HAP-1 (cell line): ENCODE measurements around the gene GID4.

Experiments used
- DNase-seq, 2 experiments: peaks; one replicate each; pipeline ENCODE4 v3.0.0-alpha.2; 2016 to 2020; ENCODE audit warnings: low spot score in 2 of 2
- H3K27me3 ChIP-seq: fragments of 250-450 bp; sonication (Bioruptor Pico); 2 replicates; pipeline ENCODE4 v1.5.1; 2020; ENCODE audit warnings: low read depth, mild to moderate bottlenecking, moderate library complexity
- H3K36me3 ChIP-seq: fragments of 250-450 bp; sonication (Bioruptor Pico); replicated peaks from 2 replicates; pipeline ENCODE4 v1.5.1; 2020; ENCODE audit warnings: mild to moderate bottlenecking
- H3K4me1 ChIP-seq: fragments of 250-450 bp; sonication (Bioruptor Pico); 2 replicates; pipeline ENCODE4 v1.5.1; 2020; ENCODE audit warnings: mild to moderate bottlenecking
- H3K4me3 ChIP-seq: fragments of 250-450 bp; sonication (Bioruptor Pico); 2 replicates; pipeline ENCODE4 v1.5.1; 2020; ENCODE audit warnings: mild to moderate bottlenecking, moderate library complexity
- H3K9me3 ChIP-seq: fragments of 250-450 bp; sonication (Bioruptor Pico); 2 replicates; pipeline ENCODE4 v1.5.1; 2020; ENCODE audit warnings: mild to moderate bottlenecking, moderate library complexity
- in situ Hi-C: fragments of 300-500 bp; cut with MboI; formaldehyde crosslinking; loops from 3 replicates; pipeline ENCODE4 v1.14.3; 2020; ENCODE audit warnings: low sequenced_read_pairs, inconsistent platforms, mixed read lengths

GID4 gene

DNA sequence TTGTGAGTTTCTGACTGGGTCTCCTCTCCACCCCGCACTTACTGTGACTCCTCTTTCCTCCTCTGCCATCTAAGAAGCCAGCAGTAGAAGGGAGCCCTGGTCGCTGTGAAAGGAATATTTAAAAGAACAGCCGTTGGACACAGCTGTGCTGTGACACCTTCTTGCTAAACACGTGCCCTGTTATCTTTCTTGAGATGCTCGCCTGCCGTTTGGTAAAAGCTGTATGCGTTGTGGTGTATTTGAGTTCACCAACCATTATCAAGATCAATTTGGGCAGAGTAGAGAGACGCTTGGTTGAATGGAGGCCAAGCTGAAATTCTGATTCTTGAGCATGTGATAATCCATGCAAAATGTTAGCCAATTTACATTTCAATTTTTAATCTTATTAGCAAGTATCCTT, 3.8 kb downstream of the GID4 start:
- no peaks in the 10 kb centered on the region for H3K9me3 ChIP-seq
- H3K4me3 ChIP-seq, result no peak overlapping the region
- no peak for DNase-seq
- no peaks in the 10 kb centered on the region for H3K27me3 ChIP-seq
- peaks cover 9% of the 10 kb centered on the region for H3K4me1 ChIP-seq
- in situ Hi-C loops, result no loop called here
- peaks cover 10% of the 10 kb centered on the region for H3K36me3 ChIP-seq

DNA sequence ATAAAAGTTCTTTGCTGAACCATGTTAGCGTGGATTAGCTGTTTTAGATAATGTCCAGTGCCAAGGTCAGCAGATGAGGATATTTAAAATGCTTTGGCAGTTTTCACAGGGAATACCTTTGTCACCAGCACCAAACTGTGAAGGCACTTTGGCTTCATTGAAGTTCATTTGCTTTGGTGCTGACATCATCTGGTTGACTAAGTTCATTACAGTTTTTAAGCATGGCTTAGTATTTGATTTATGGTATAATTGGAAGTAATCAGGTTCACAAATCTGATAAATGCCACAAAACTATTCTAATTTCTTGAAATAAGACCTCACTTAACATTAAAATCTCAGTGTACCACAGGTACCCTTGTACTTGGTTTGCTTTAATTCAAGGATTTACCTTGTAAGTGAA, 4.3 kb downstream of the GID4 start:
- Histone ChIP-seq H3K4me3 (no peak overlapping the region), H3K36me3 (peaks cover 10% of the 10 kb centered on the region), H3K27me3 (no peaks in the 10 kb centered on the region), H3K9me3 (no peaks in the 10 kb centered on the region), H3K4me1 (peaks cover 9% of the 10 kb centered on the region)
- peak in 1 of 2 experiments; percentile 36 for DNase-seq
- in situ Hi-C loops, result no loop called here

DNA sequence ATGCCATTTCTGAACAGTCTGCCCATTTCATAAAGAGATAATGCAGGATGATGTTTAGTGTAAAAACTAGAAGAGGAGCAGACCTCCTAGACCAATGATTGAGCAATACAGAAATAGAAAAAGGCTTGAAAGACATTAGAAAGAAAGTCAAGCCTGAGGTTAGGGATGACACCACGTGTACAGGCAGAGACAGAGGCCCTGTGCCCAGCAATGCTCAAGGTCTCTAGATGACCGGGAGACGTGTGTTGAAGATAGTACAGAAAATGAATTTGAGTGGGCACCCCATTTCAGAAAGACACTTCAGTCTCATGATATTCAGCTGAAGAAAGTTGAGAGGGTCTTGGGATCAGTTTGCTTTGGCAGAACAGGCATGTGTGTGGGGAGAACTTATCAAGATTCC, 5.4 kb downstream of the GID4 start:
- in situ Hi-C loops, result no loop called here

DNA sequence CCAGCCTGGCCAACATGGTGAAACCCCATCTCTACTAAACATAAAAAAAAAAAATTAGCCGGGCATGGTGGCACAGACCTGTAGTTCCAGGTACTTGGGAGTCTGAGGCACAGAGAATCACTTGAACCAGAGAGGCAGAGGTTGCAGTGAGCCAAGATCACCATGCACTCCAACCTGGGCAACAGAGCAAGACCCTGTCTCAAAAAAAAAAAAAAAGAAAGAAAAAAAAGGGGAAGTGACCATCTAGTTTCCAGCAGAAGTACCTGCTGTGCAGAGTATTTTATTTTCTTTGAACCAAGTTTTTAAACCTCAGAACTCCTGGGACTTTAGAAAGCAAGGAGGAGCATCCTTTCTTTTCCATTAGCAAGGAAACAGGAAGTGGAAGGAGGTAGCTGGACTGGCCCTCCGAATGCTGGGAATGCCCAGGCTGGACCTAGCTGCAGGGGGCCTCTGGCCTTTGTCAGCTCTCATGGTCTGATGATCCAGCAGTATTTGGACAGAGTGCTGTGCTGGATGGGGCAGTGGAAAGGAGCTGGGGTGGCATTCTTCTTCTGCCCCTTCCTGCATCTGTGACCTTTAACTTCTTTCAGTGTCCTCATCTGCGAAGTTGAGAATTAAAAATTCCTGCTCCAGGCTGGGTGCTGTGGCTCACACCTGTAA, 6.6 kb downstream of the GID4 start:
- Histone ChIP-seq H3K4me1 (peaks cover 1% of the 10 kb centered on the region), H3K9me3 (no peaks in the 10 kb centered on the region), H3K27me3 (no peaks in the 10 kb centered on the region), H3K4me3 (no peak overlapping the region), H3K36me3 (peaks cover 10% of the 10 kb centered on the region)
- DNase-seq, result no peak
- in situ Hi-C loops, result no loop called here

More for the DNA sequence above, 5.4 kb downstream of the GID4 start:
- H3K36me3 ChIP-seq, result peaks cover 10% of the 10 kb centered on the region
- H3K27me3 ChIP-seq, result no peaks in the 10 kb centered on the region
- peaks cover 9% of the 10 kb centered on the region for H3K4me1 ChIP-seq
- no peak overlapping the region for H3K4me3 ChIP-seq
- DNase-seq, result no peak
- H3K9me3 ChIP-seq, result no peaks in the 10 kb centered on the region

DNA sequence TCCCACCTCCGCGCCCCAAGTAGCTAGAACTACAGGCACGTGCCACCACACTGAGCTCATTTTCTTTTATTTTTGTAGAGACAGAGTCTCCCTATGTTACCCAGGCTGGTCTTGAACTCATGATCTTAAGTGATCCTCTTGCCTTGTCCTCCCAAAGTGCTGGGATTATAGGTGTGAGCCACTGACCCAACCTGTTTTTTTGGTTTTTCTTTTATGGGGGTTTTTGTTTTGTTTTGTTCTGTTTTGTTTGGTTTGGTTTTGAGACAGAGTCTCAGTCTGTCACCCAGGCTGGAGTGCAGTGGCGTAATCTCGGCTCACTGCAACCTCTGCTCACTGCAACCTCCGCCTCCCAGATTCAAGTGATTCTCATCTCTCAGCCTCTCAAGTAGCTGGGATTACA, 16.4 kb downstream of the GID4 start:
- H3K9me3 ChIP-seq, result no peaks in the 10 kb centered on the region
- H3K36me3 ChIP-seq, result peaks cover 19% of the 10 kb centered on the region
- H3K4me3 ChIP-seq, result no peak overlapping the region
- DNase-seq, result no peak
- no peaks in the 10 kb centered on the region for H3K27me3 ChIP-seq
- in situ Hi-C loops, result no loop called here
- no peaks in the 10 kb centered on the region for H3K4me1 ChIP-seq

DNA sequence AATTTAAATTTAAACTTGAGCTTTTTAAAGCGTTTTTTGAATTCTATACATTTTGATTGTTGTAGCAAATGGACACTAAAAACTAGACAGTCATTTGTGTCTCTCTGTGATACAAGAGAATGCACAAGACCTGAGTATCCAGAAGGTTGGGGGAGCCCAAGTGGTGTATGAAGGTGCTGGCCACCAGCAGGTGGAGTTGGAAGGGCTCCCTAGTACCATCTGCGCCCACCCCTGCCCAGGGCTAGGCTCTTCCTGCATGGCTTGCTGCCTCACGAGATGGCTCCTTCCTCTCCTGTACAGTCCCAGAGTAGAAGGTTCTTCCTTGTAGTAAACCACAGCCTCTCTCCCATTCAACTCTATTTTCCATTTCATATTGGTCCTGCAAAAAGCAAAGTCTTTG, 17.0 kb downstream of the GID4 start:
- Histone ChIP-seq H3K4me1 (no peaks in the 10 kb centered on the region), H3K9me3 (no peaks in the 10 kb centered on the region), H3K27me3 (no peaks in the 10 kb centered on the region), H3K36me3 (peaks cover 19% of the 10 kb centered on the region), H3K4me3 (no peak overlapping the region)
- DNase-seq, result no peak
- in situ Hi-C loops, result no loop called here

DNA sequence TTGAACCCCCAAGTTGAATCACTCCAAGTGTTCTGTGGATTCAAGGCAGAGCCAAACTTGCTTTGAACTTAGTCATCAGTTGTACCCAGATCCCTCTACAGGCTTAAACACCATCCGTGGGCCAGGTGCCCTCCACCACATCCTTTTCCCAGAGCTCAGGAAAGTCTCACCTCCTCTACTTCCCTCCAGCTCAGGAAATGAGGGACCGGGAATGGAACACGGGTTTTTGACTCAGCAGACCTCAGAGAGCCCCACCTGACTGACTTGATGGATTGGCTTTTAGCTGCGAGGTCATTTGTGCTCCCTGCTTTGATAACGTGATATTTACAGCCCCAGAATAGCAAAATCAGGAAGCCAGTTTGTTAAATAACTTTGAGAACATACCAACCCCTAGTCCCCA, 20.1 kb downstream of the GID4 start:
- no peak overlapping the region for H3K4me3 ChIP-seq
- no peaks in the 10 kb centered on the region for H3K27me3 ChIP-seq
- H3K4me1 ChIP-seq, result no peaks in the 10 kb centered on the region
- no peaks in the 10 kb centered on the region for H3K9me3 ChIP-seq
- DNase-seq, result no peak
- H3K36me3 ChIP-seq, result peaks cover 20% of the 10 kb centered on the region
- in situ Hi-C loops, result no loop called here

DNA sequence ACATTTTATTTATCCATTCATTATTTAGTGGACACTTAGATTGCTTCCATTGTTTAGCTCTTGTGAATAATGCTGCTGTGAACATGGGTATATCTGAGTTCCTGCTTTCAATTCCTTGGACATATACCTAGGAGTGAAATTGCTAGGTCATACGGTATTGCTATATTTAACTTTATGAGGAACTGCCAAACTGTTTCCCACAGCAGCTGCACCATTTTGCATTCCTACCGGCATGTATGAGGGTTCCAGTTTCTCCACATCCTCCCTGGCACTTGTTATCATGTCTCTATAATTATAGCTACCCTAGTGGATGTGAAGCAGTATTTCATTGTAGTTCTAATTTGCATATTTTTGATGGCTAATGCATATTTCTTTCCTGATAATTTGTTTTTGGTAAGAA, 24.8 kb downstream of the GID4 start:
- H3K36me3 ChIP-seq, result peaks cover 13% of the 10 kb centered on the region

DNA sequence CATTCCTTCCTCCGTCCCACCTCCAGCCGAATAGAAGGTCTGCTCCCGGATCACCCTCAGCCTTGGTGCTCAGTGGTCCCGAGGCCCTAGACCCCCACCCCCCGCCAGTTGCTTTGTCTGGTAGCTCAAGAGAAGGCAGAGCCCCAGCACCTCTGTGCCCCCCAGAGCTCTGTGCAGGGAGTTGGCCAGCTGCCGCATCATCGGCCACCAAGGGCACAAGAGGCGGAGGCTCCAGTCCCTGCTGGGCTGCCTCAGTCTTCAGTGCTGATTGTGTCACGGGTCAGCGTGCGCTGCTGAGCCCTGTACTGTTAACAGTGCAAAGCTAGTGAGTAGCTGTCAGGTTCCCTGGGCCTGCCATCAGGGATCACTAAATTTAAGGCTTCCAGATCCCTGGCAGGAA, 26.3 kb downstream of the GID4 start:
- no peak overlapping the region for H3K4me3 ChIP-seq
- H3K4me1 ChIP-seq, result no peaks in the 10 kb centered on the region
- in situ Hi-C loops, result no loop called here
- peaks cover 8% of the 10 kb centered on the region for H3K36me3 ChIP-seq
- no peaks in the 10 kb centered on the region; the same call in 1 of the 2 replicates for H3K27me3 ChIP-seq
- H3K9me3 ChIP-seq, result no peaks in the 10 kb centered on the region
- DNase-seq, result no peak

More for the DNA sequence above, 24.8 kb downstream of the GID4 start:
- no peaks in the 10 kb centered on the region for H3K9me3 ChIP-seq
- in situ Hi-C loops, result no loop called here
- H3K27me3 ChIP-seq, result no peaks in the 10 kb centered on the region
- H3K4me1 ChIP-seq, result no peaks in the 10 kb centered on the region
- no peak overlapping the region for H3K4me3 ChIP-seq
- DNase-seq, result no peak

DNA sequence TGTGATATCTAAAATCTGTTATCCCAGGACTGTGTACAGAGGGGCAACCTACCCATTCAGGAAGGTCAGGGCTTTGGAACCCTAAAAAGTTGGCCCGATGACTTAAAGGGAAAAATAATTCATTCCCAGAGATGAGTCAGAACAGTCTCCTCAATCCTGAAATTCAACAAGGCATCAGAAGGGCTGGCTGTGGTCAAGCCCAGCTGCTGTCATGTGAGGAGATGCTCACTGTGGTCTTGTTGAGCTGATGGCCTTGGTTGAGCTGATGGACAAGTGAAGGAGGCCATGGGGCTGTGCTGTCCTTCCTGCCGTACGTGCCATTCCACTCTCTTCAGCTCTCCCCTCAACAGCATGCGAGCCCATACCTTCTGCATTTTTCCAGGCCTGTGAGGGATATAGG, 27.7 kb downstream of the GID4 start:
- in situ Hi-C loops, result no loop called here
- Histone ChIP-seq H3K4me1 (0 out of 2 replicates have a peak, but pooled peaks cover 5% of the 10 kb centered on the region), H3K36me3 (peaks cover 5% of the 10 kb centered on the region), H3K9me3 (no peaks in the 10 kb centered on the region), H3K4me3 (no peak overlapping the region), H3K27me3 (no peaks in the 10 kb centered on the region; the same call in 1 of the 2 replicates)
- DNase-seq, result no peak

DNA sequence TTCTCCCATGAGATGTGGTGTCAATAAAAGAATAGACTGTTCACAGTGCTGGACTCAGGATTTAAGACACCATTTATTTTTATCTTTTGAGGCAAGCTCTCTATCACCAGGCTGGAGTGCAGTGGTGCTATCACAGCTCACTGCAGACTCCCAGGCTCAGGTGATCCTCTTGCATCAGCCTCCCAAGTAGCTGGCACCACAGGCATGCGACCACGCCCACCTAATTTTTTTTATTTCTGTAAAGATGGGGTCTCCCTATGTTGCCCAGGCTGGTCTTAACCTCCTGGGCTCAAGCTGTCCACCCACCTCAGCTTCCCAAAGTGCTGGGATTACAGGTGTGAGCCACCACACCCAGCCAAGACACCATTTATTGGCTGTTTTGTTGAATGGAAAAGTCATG, 29.9 kb downstream of the GID4 start:
- no peak overlapping the region for H3K4me3 ChIP-seq
- DNase-seq, result no peak
- H3K36me3 ChIP-seq, result peaks cover 4% of the 10 kb centered on the region; the same call in 1 of the 2 replicates
- in situ Hi-C loops, result no loop called here
- H3K27me3 ChIP-seq, result no peaks in the 10 kb centered on the region; the same call in 1 of the 2 replicates
- 0 out of 2 replicates have a peak, but pooled peaks cover 5% of the 10 kb centered on the region for H3K4me1 ChIP-seq
- H3K9me3 ChIP-seq, result no peaks in the 10 kb centered on the region

DNA sequence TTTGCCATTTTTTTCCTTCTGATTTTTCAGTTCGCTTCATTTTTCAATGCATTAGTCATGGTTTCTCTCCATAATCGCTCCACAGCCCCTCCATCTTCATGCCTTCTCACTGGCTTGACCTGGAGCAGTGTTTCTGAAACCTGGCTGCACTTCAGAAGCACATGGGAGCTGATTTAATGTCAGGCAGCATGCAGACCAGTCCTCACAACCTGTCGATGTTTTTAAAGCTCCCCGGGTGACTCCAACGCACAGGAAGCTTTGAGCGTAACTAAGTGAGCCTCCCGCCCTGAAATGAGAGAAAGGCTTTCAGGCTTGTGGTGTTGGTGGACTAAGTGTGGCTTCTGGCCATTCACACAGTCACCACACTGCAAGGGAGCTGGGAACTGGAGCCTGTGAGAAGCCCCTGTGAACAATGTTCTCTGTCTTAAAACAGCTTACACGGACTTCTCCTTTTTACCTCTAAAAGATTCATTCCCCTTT, 31.7 kb downstream of the GID4 start:
- in situ Hi-C loops, result no loop called here
- Histone ChIP-seq H3K4me1 (0 out of 2 replicates have a peak, but pooled peaks cover 5% of the 10 kb centered on the region), H3K9me3 (no peaks in the 10 kb centered on the region), H3K36me3 (peaks cover under 1% of the 10 kb centered on the region; the same call in 1 of the 2 replicates), H3K27me3 (no peaks in the 10 kb centered on the region; the same call in 1 of the 2 replicates), H3K4me3 (no peak overlapping the region)
- no peak for DNase-seq

DNA sequence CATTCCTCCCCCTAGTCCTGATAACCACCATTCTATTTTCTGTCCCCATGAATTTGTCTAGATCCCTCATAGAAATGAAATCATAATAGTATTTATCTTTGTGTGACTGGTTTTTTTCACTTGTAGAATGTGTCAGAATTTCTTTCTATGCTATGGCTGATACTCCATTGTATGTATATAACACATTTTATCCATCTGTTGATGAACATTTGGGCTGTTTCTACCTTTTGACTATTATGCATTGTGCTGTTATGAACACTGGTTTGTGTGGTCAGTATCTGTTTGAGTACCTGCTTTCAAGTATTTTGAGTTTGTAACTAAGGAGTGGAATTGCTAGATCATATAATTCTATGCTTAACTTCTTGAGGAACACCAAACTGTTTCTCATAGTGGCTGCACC, 32.5 kb downstream of the GID4 start:
- Histone ChIP-seq H3K4me1 (0 out of 2 replicates have a peak, but pooled peaks cover 5% of the 10 kb centered on the region), H3K4me3 (no peak overlapping the region), H3K27me3 (no peaks in the 10 kb centered on the region; the same call in 1 of the 2 replicates), H3K9me3 (no peaks in the 10 kb centered on the region), H3K36me3 (no peaks in the 10 kb centered on the region)
- in situ Hi-C loops, result no loop called here
- no peak for DNase-seq

DNA sequence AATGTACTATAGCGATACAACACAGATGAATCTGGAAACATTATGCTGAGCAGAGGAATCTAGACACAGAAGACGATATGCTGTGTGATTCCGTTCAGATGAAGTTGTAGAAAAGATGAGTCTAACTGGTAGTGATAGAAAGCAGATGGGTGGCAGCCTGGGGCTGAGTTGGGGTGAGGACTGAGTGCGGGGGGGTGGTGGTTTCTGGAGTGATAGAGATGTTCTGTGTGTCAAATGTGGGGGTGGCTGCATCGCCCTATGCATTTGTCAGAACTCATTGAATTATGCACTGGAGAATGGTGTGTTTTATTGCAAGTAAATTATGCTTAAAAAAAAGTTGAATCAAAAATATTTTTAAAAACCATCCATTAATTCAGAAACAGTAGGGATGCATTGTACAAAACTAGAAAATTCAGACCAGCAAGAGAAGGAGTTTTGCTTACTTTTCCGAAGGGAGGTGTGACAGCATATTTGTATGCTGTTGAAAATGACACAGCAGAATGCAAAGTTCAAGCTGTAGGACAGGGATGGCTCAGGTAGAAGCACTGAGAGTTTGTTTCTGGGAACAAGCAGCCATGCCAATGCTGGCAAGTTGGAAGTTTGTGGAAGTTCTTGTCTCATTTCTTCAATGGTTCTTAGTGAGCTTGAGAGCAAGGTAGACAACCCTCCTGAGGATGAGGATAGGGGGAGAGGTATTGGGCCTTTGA, 35.5 kb downstream of the GID4 start:
- no peaks in the 10 kb centered on the region for H3K36me3 ChIP-seq

More for the DNA sequence above, 35.5 kb downstream of the GID4 start:
- in situ Hi-C loops, result no loop called here
- Histone ChIP-seq H3K4me3 (no peak overlapping the region), H3K4me1 (0 out of 2 replicates have a peak, but pooled peaks cover 5% of the 10 kb centered on the region), H3K9me3 (no peaks in the 10 kb centered on the region), H3K27me3 (peaks cover 3% of the 10 kb centered on the region; the same call in 1 of the 2 replicates)
- no peak for DNase-seq
